Activated CD8-positive, alpha-beta T cell treated with anti-CD3 and anti-CD28 coated beads for 36 hours (primary cell): ENCODE measurements around the gene CARD16. TPM values are rescaled to one million over a fixed set of nuclear protein-coding genes. Genes with fewer than 3 reads are reported as not detected.
A peak's percentile ranks its signal among the peaks of the same experiment; 100 is the strongest.
"Not testable (repeated sequence)": the region's sequence is repeated elsewhere in the genome, so short reads cannot be mapped to it uniquely, and the experiment has no call there.

ENCODE experiments used
- ATAC-seq: fragments of 200-7000 bp; cut with Tn5 transposase; one replicate; pipeline ENCODE4 v1.10.0; 2021; ENCODE audit warnings: mild to moderate bottlenecking, moderate library complexity
- CTCF ChIA-PET: fragments of 350-600 bp; sonication (Branson Sonifier 250); formaldehyde crosslinking; loops from one replicate; lab custom pipeline; 2021; ENCODE audit warnings: antibody characterized with exemption; lab: Charles Lee
- POLR2A ChIA-PET: fragments of 350-600 bp; sonication (Branson Sonifier 250); formaldehyde crosslinking; loops from one replicate; lab custom pipeline; 2021; ENCODE audit warnings: antibody characterized with exemption; lab: Charles Lee
- DNase-seq: peaks from one replicate; pipeline ENCODE4 v3.0.0-alpha.2; 2020
- H3K27ac Mint-ChIP-seq: one replicate; pipeline ENCODE4 v1.8.0; 2021; ENCODE audit warnings: mild to moderate bottlenecking, mixed read lengths
- H3K27me3 Mint-ChIP-seq: one replicate; pipeline ENCODE4 v1.8.0; 2021; ENCODE audit warnings: mixed read lengths
- H3K36me3 Mint-ChIP-seq: one replicate; pipeline ENCODE4 v1.8.0; 2021; ENCODE audit warnings: low read depth, mixed read lengths
- H3K4me1 Mint-ChIP-seq: one replicate; pipeline ENCODE4 v1.8.0; 2021; ENCODE audit warnings: low read depth, mixed read lengths
- H3K4me3 Mint-ChIP-seq: one replicate; pipeline ENCODE4 v1.8.0; 2021; ENCODE audit warnings: mild to moderate bottlenecking, moderate library complexity, mixed read lengths
- H3K9me3 Mint-ChIP-seq: one replicate; pipeline ENCODE4 v1.8.0; 2021; ENCODE audit warnings: mixed read lengths
- CTCF ChIP-seq: fragments of 200-600 bp; IDR thresholded peaks from one replicate; pipeline ENCODE4 v1.8.0; 2022; ENCODE audit warnings: antibody characterized with exemption, mild to moderate bottlenecking
- intact Hi-C: fragments of 100-400 bp; cut with micrococcal nuclease; formaldehyde crosslinking; loops from one replicate; pipeline ENCODE4 v1.10.0; 2022
- total RNA-seq, 2 experiments: library from RNA; stranded (reverse); gene quantifications; one replicate each; pipeline ENCODE4 v1.2.3, GENCODE V29; 2021

Gene CARD16
- total RNA-seq, 2 experiments from 2014 or later: 13.1 to 15.2 TPM

GRCh38 chr11:105034813-105035620 is 10.1 kb downstream of the CARD16 start, which contains the start of gene CASP1:
CASP1 (minus strand) TSS chr11:105035144; CDS start chr11:105035113, 31 bp downstream.
- DNase-seq (peak; percentile 48), ATAC-seq (peak; percentile 85)
- intact Hi-C loops: no loop called here
- Mint-ChIP-seq H3K4me3 (peak within 1 kb of the TSS; percentile 81), H3K27ac (peak within 1 kb of the TSS; percentile 98), H3K9me3 (peaks cover 2% of the 10 kb centered on the region), H3K4me1 (peaks cover 44% of the 10 kb centered on the region), H3K27me3 (no peaks in the 10 kb centered on the region), H3K36me3 (peaks cover 46% of the 10 kb centered on the region)
- ChIA-PET POLR2A (interaction anchor here (0.7 kb wide), 1 partner anchor 11 kb away, joined by 5 read pairs; no protein-coding TSS in a partner anchor), CTCF (interaction anchor here (0.7 kb wide), 1 partner anchor 8 kb away, joined by 3 read pairs; no protein-coding TSS in a partner anchor)
- no peak for TF ChIP-seq CTCF

DNA sequence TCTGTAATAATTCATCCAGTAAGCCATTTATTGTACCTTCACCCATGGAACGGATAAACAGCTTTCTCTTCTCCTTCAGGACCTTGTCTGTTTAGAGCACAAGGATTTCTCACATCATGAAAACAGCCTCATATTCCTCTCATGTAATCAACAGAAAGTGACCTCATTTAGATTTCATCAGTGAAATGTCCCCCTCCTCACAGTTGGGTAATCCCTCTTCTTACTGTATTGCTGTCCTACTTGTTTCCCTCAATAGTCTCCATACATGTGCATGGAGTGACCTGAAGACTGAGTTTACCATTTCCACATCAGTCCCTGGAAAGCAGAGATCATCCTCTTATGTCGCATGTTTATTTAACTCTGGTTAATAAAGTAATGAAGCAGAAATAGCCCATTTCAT is 10.7 kb downstream of the CARD16 start:
- H3K36me3 Mint-ChIP-seq: peaks cover 46% of the 10 kb centered on the region
- intact Hi-C loops, DNase-seq: not testable (repeated sequence)

DNA sequence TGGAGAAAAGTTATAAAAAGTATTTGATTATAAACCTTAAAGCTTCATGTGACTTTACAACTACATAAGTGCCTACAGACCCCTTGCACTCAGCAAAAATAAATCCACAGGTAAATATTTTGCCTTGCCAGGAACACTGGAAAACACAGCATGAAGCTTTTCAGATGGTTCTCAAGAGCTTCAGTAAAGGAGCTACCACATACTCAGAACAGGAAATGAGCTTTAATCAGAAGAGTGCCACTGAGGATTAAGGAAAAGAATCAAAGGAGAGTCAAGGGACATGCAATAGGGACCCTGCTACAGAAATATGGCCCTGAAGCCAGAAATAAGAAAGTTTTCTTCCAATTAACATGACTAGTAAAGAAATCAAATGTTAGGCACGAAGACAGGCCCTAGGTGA is 11.4 kb downstream of the CARD16 start:
- peaks cover 44% of the 10 kb centered on the region for H3K4me1 Mint-ChIP-seq
- intact Hi-C loops: no loop called here
- H3K36me3 Mint-ChIP-seq: peaks cover 47% of the 10 kb centered on the region
- no peak for ATAC-seq
- no peaks in the 10 kb centered on the region for H3K27me3 Mint-ChIP-seq
- no peak for TF ChIP-seq CTCF
- H3K27ac Mint-ChIP-seq: peak overlapping the region; percentile 98
- ChIA-PET CTCF (no interaction called here), POLR2A (interaction anchor here (0.6 to 1.0 kb wide), 2 partner anchors 12 to 70 kb away, joined by 3 read pairs; partner anchors contain the start of gene CARD16)
- H3K4me3 Mint-ChIP-seq: peak overlapping the region; percentile 81
- DNase-seq: no peak
- H3K9me3 Mint-ChIP-seq: peaks cover 2% of the 10 kb centered on the region

More for the DNA sequence above, 10.7 kb downstream of the CARD16 start:
- CTCF ChIA-PET, H3K9me3 Mint-ChIP-seq, H3K27me3 Mint-ChIP-seq, POLR2A ChIA-PET: not testable (repeated sequence)
- ATAC-seq: peak; percentile 9
- H3K4me1 Mint-ChIP-seq: peaks cover 44% of the 10 kb centered on the region
- peak overlapping the region; percentile 81 for H3K4me3 Mint-ChIP-seq
- H3K27ac Mint-ChIP-seq: peak overlapping the region; percentile 98

- H3K27me3 Mint-ChIP-seq: no peaks in the 10 kb centered on the region
These were observed 11.8 kb downstream of the CARD16 start for GRCh38 chr11:105033343-105033742.

DNA sequence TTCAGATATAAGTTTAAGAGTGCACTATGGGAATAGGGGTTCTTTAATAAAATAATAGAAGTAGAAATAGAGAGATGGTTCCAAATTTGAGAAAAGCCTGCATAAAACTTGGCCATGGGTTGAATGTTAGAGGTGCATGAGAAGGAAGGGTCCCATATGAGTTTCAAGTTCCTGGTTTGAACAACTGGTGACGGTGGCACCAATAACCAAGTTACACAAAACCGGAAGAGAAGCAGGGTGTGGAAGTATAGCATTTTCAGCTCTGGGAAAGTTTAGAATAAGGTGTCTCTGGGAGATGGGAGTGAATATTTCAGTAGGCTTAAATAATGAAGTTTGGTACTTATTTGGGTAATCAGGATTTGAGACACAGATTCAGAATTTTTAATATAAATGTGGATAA is 12.6 kb downstream of the CARD16 start:
- intact Hi-C loops: no loop called here
- ATAC-seq (no peak), DNase-seq (no peak)
- Mint-ChIP-seq H3K36me3 (peaks cover 44% of the 10 kb centered on the region), H3K4me3 (peak overlapping the region; percentile 81), H3K27ac (peak overlapping the region; percentile 43), H3K9me3 (no peaks in the 10 kb centered on the region), H3K4me1 (peaks cover 40% of the 10 kb centered on the region), H3K27me3 (no peaks in the 10 kb centered on the region)
- no peak for TF ChIP-seq CTCF
- ChIA-PET POLR2A (no interaction called here), CTCF (no interaction called here)

More at GRCh38 chr11:105033343-105033742, 11.8 kb downstream of the CARD16 start:
- DNase-seq: no peak
- no peak for ATAC-seq
- peak overlapping the region; percentile 98 for H3K27ac Mint-ChIP-seq
- H3K36me3 Mint-ChIP-seq: peaks cover 47% of the 10 kb centered on the region
- TF ChIP-seq CTCF: no peak
- ChIA-PET CTCF (no interaction called here), POLR2A (interaction anchor here (0.6 to 1.0 kb wide), 2 partner anchors 12 to 69 kb away, joined by 3 read pairs; partner anchors contain the start of gene CARD16)
- peak overlapping the region; percentile 81 for H3K4me3 Mint-ChIP-seq
- H3K9me3 Mint-ChIP-seq: peaks cover 2% of the 10 kb centered on the region
- intact Hi-C loops: no loop called here
- H3K4me1 Mint-ChIP-seq: peaks cover 41% of the 10 kb centered on the region
